Panc1 (cell line): ENCODE measurements around the gene ZDHHC19. TPM values are rescaled to one million over a fixed set of nuclear protein-coding genes. Genes with fewer than 3 reads are reported as not detected.

Experiments used
- ATAC-seq: fragments of 200-7000 bp; cut with Tn5 transposase; 2 replicates; pipeline ENCODE4 v1.9.1; 2020; ENCODE audit warnings: mild to moderate bottlenecking, moderate library complexity
- BruUV-seq: library from RNA; stranded (reverse); fragments of 400-500 nt; replicated peaks from 2 replicates; lab custom pipeline; 2021; lab: Mats Ljungman, UMichigan
- CTCF ChIA-PET: fragments of 300-600 bp; sonication (Branson Sonifier 250); formaldehyde crosslinking; loops from one replicate; lab custom pipeline; 2022; ENCODE audit warnings: antibody characterized with exemption; lab: Charles Lee
- POLR2A ChIA-PET: fragments of 300-600 bp; sonication (Branson Sonifier 250); formaldehyde crosslinking; loops from one replicate; lab custom pipeline; 2022; ENCODE audit warnings: antibody characterized with exemption; lab: Charles Lee
- DNase-seq: peaks from one replicate; pipeline ENCODE4 v3.0.0-alpha.2; 2010; ENCODE audit warnings: low read depth, low spot score
- H3K27ac ChIP-seq: 2 replicates; pipeline ENCODE4 v1.5.1; 2011; ENCODE audit warnings: mild to moderate bottlenecking, low read length, inconsistent platforms
- H3K27me3 ChIP-seq: fragments of 200-500 bp; sonication (Bioruptor generic); 2 replicates; pipeline ENCODE4 v1.6.0; 2014; ENCODE audit warnings: low read length, inconsistent platforms; ENCODE audit not compliant: control insufficient read depth, insufficient read depth
- H3K36me3 ChIP-seq: fragments of 200-500 bp; sonication (Bioruptor generic); 2 replicates; pipeline ENCODE4 v1.5.1; 2014; ENCODE audit warnings: inconsistent platforms, mild to moderate bottlenecking, low read length, moderate library complexity; ENCODE audit not compliant: control insufficient read depth, insufficient read depth
- H3K4me1 ChIP-seq: 2 replicates; pipeline ENCODE4 v1.5.1; 2011; ENCODE audit warnings: inconsistent platforms, mild to moderate bottlenecking, low read length, moderate library complexity; ENCODE audit not compliant: control insufficient read depth, insufficient read depth
- H3K4me3 ChIP-seq, 2 experiments: 2 replicates each; pipeline ENCODE4 v1.5.1; 2011 to 2012; ENCODE audit warnings: low read depth in 2 of 2, low read length in 2 of 2, mild to moderate bottlenecking in 2 of 2, inconsistent platforms in 1 of 2, moderate library complexity in 1 of 2
- H3K9me3 ChIP-seq: fragments of 200-500 bp; sonication (Bioruptor generic); 2 replicates; pipeline ENCODE4 v1.5.1; 2014; ENCODE audit warnings: low read depth, mild to moderate bottlenecking, inconsistent platforms, low read length, moderate library complexity; ENCODE audit not compliant: control insufficient read depth, insufficient read depth
- POLR2AphosphoS5 ChIP-seq: IDR thresholded peaks from 2 replicates; pipeline ENCODE4 v1.6.1; 2012; ENCODE audit warnings: mild to moderate bottlenecking, low read depth, low read length, moderate library complexity
- REST ChIP-seq, 2 experiments: IDR thresholded peaks; 2 replicates each; pipeline ENCODE4 v1.6.1; 2011 to 2012; ENCODE audit warnings: low read depth in 2 of 2, control low read depth in 1 of 2, low read length in 1 of 2, mild to moderate bottlenecking in 1 of 2, moderate library complexity in 1 of 2; ENCODE audit not compliant: insufficient read depth in 1 of 2
- SIN3A ChIP-seq: IDR thresholded peaks from 2 replicates; pipeline ENCODE4 v1.6.1; 2012; ENCODE audit warnings: low read depth, mild to moderate bottlenecking, low read length, moderate library complexity, borderline replicate concordance; ENCODE audit not compliant: insufficient read depth
- TCF7L2 ChIP-seq: IDR thresholded peaks from 2 replicates; pipeline ENCODE4 v1.6.1; 2011; ENCODE audit warnings: mild to moderate bottlenecking, low read depth, low read length, inconsistent platforms
- in situ Hi-C: cut with HindIII; loops from 2 replicates; pipeline ENCODE4 v1.10.0; 2016; ENCODE audit warnings: low sequenced_read_pairs, low pct_unique_long_range_greater_than_20kb
- intact Hi-C: fragments of 100-400 bp; cut with micrococcal nuclease; formaldehyde crosslinking; loops from one replicate; pipeline ENCODE4 v1.10.0; 2022; ENCODE audit not compliant: unreplicated experiment
- total RNA-seq: library from RNA; stranded (reverse); gene quantifications from one replicate; pipeline ENCODE4 v1.2.1, GENCODE V29; 2021; ENCODE audit not compliant: unreplicated experiment
- TF ChIP-seq, protein P1 (sequence below): fragments of 450-650 bp; IDR thresholded peaks from 2 replicates; pipeline ENCODE4 v1.5.1; 2017; ENCODE audit warnings: mild to moderate bottlenecking

The ZDHHC19 gene
- total RNA-seq, 1 experiment from 2014 or later = 0.33 TPM

DNA sequence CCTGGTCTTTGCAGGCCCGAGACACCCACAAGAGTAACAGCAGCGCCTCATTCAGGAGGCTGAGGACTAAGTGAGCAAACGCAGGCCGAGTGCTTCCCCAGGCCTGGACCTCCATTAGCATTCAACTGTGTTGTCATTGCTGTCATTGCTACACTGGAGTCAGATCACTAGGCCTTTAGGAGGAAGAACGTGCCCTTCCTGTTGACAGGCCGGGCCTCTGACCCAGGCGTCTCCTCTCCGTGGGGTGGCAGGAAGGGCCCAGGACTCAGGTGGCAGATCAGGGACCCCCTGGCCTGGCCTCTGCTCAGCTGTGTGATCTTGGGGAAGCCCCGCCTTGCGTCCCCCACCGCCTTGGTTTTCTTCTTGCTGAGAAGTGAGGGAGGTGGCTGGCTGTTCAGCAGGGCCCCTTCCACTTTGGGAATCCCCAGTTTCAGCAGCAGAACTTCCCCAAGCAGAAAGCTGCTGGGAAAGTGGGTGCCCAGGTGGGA, 19.1 kb downstream of the ZDHHC19 start:
- BruUV-seq = no TSS peak

DNA sequence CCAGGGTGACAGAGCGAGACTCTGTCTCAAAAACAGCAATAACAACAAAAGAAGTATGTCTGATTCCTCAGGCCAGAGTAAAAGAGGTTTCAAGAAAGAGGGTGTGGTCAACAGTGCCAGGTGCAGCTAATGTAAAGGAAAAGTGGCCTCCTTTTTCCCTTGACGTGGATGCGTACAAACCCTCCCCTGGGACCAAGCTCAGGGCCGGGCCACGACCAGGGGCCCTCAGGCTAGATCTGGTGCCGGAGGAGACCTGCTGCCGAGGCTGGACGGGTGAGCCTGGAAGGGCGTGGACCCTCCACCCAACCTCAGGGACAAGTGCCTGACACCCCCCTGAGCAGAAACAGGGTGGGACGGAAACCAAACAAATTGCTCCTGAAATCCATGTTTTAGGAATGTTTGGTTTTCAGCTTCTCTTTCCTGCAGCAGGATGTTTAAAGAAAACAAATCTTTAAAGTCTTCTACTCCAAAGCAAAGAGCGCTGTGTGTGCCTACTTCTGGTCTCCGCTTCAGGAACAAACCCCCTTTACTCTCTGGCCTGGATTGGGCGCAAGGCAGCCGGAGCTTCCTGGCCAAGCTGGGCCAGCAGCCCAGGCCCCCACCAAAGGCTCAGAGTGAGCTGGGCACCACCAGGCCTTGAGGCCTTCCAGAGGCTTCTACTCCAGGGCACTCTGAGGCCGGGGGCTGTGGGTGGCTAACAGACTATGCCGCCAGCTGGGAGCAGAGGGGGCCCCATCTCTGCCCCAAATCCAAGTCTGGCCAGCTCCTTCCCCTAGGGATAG, 21.4 kb downstream of the ZDHHC19 start:
- Histone ChIP-seq H3K9me3 (no peaks in the 10 kb centered on the region), H3K4me3 (no peak overlapping the region), H3K4me1 (peaks cover 11% of the 10 kb centered on the region; the same call in 1 of the 2 replicates), H3K27me3 (no peaks in the 10 kb centered on the region), H3K27ac (no peak overlapping the region), H3K36me3 (no peaks in the 10 kb centered on the region)
- in situ Hi-C loops = loop anchor here (25.0 kb wide), 1 partner anchor 102 kb away; the partner anchor contains the start of gene TFRC
- TF ChIP-seq SIN3A = no peak
- TF ChIP-seq, protein P1, sequence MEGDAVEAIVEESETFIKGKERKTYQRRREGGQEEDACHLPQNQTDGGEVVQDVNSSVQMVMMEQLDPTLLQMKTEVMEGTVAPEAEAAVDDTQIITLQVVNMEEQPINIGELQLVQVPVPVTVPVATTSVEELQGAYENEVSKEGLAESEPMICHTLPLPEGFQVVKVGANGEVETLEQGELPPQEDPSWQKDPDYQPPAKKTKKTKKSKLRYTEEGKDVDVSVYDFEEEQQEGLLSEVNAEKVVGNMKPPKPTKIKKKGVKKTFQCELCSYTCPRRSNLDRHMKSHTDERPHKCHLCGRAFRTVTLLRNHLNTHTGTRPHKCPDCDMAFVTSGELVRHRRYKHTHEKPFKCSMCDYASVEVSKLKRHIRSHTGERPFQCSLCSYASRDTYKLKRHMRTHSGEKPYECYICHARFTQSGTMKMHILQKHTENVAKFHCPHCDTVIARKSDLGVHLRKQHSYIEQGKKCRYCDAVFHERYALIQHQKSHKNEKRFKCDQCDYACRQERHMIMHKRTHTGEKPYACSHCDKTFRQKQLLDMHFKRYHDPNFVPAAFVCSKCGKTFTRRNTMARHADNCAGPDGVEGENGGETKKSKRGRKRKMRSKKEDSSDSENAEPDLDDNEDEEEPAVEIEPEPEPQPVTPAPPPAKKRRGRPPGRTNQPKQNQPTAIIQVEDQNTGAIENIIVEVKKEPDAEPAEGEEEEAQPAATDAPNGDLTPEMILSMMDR = no peak
- TF ChIP-seq TCF7L2 = no peak
- no peak for TF ChIP-seq POLR2AphosphoS5
- no peak for TF ChIP-seq REST (IDR thresholded peaks at IDR 0.05; ENCODE audit: insufficient read depth in 1 of 2, low read depth in 2 of 2, low read length in 1 of 2)
- ChIA-PET POLR2A (no interaction called here), CTCF (no interaction called here)
- intact Hi-C loops = no loop called here
- ATAC-seq (no peak), DNase-seq (no peak)
- BruUV-seq = no TSS peak

More for the DNA sequence above, 19.1 kb downstream of the ZDHHC19 start:
- H3K36me3 ChIP-seq = no peaks in the 10 kb centered on the region
- ATAC-seq = no peak
- H3K4me1 ChIP-seq = peaks cover 11% of the 10 kb centered on the region; the same call in 1 of the 2 replicates
- TF ChIP-seq POLR2AphosphoS5 = no peak
- TF ChIP-seq, protein P1 = no peak
- no peak for TF ChIP-seq SIN3A
- no peak for TF ChIP-seq REST (IDR thresholded peaks at IDR 0.05; ENCODE audit: insufficient read depth in 1 of 2, low read depth in 2 of 2, low read length in 1 of 2)
- TF ChIP-seq TCF7L2 = no peak
- H3K9me3 ChIP-seq = no peaks in the 10 kb centered on the region
- in situ Hi-C loops = loop anchor here (25.0 kb wide), 1 partner anchor 105 kb away; the partner anchor contains the start of gene TFRC
- no peak overlapping the region for H3K27ac ChIP-seq
- DNase-seq = no peak
- H3K27me3 ChIP-seq = no peaks in the 10 kb centered on the region
- POLR2A ChIA-PET = no interaction called here
- intact Hi-C loops = no loop called here
- CTCF ChIA-PET = no interaction called here
- H3K4me3 ChIP-seq = no peak overlapping the region
